SU-DHL-6 (cell line): Measurements from ENCODE around the gene SLC23A1.

ENCODE experiments used
- CTCF ChIP-seq: fragments of 200-600 bp; sonication (generic); IDR thresholded peaks from one replicate; pipeline ENCODE4 v1.5.1; 2017; ENCODE audit warnings: antibody characterized with exemption, mild to moderate bottlenecking, low read length, moderate library complexity; ENCODE audit not compliant: insufficient read depth, poor library complexity, severe bottlenecking
- EZH2phosphoT487 ChIP-seq: fragments of 200-600 bp; sonication (generic), shearing (Covaris generic); conservative IDR thresholded peaks from 2 replicates; pipeline ENCODE4 v1.6.1; 2018; ENCODE audit warnings: mild to moderate bottlenecking, antibody characterized with exemption, low read length, moderate library complexity, mixed read lengths

- TF ChIP-seq CTCF: no peak
- no peak for TF ChIP-seq EZH2phosphoT487
These were observed 39.6 kb downstream of the SLC23A1 start for GRCh38 chr5:139343476-139343875.
